SKM-1 (cell line): ENCODE measurements around the gene ZNF619.

Experiments used
- DNase-seq: peaks from one replicate; lab custom pipeline; 2025; ENCODE audit not compliant: unreplicated experiment; lab: John Stamatoyannopoulos, UW

The ZNF619 gene

DNA sequence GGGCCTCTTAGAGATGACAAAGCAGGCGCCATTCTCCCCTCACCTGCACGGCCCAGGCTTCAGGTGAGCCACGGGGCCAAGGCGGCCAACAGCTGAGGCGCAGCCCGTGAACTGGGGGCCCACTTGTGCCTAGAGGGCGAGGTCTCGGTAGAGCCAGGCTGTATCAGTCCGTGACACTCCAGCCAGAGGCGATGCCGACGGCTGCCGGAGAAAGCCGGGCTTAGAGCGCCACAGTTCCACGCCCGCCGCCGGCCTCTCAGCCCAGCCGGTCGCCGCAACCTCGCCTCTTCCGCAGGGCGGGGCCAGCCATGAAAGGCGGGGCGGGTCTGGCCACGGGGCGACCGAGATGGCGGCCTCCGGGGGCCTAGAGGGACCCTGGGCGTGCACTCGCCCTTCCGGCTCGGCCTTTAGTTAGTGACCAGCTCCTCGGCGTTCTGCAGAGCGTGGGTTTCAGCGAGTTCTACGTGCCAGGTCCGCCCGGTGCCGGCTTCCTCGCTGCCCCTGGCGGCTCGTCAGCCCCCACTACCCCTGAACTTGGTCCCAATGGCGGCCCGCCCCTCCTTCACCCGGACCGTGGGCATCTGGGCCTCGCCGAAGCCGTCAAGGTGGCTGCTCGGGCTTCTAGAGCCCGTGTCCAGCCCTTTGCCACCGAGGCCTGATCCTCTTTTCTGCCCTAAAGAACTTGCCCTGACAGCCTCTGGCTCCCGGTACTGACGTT lies 47.8 kb downstream of the ZNF619 start, which contains the start of gene ZNF621:
ZNF621 (plus strand) TSS at position 393 of the 718 bp plus-strand sequence. CDS start 881 bp downstream, outside the sequence.
- DNase-seq = peak; percentile 67

DNA sequence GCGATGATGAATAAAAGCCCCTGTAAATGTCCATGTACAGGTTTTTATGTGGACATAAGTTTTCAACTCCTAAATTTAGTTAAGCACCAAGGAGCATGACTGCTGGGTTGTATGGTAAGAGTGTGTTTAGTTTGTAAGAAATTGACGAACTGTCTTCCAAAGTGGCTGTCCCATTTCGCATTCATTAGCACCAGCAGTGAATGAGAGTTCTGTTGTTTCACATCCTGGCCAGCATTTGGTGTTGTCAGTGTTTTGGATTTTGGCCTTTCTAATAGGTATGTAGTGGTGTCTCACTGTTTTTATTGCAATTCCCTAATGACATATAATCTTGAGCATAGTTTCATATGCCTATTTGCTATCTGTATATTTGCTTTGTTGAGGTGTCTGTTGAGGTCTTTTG lies 51.5 kb downstream of the ZNF619 start:
- DNase-seq = no peak

DNA sequence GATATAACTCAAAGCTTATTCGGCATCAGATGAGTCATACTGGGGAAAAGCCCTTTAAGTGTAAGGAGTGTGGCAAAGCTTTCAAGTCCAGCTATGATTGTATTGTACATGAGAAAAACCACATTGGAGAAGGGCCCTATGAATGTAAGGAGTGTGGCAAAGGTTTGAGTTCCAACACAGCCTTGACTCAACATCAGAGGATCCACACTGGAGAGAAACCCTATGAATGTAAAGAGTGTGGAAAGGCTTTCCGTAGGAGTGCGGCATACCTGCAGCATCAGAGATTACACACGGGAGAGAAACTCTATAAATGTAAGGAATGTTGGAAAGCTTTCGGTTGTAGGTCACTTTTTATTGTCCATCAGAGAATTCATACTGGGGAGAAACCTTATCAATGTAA lies 55.3 kb downstream of the ZNF619 start:
- DNase-seq = no peak

DNA sequence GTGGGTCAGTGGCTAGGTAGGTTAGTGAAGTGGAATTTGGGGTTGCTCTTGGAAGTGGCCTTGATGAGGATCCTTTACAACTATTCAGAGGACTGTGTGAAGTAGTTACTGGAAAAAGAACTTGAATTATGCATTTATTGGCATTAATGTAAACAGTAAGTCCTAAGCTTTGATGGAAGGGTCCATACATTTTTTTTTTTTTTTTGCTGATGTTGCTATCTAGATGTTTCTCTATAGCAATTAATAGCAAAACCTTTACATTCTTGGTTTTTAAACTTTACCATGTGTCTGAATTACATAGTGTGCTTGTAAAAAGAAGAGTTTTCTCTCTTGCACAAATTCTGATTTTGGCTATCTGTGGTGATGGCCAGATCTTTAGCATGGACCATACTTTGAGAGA lies 57.4 kb downstream of the ZNF619 start:
- DNase-seq = no peak
